ACHN (cell line): ENCODE measurements around the gene CPEB4.

ENCODE experiments used
- DNase-seq: peaks from one replicate; pipeline ENCODE4 v3.0.0-alpha.2; 2015
- in situ Hi-C: cut with HindIII; loops from 2 replicates; pipeline ENCODE4 v1.10.0; 2017; ENCODE audit warnings: low sequenced_read_pairs, low pct_ligation_motif_present, low pct_unique_long_range_greater_than_20kb

The CPEB4 gene

DNA sequence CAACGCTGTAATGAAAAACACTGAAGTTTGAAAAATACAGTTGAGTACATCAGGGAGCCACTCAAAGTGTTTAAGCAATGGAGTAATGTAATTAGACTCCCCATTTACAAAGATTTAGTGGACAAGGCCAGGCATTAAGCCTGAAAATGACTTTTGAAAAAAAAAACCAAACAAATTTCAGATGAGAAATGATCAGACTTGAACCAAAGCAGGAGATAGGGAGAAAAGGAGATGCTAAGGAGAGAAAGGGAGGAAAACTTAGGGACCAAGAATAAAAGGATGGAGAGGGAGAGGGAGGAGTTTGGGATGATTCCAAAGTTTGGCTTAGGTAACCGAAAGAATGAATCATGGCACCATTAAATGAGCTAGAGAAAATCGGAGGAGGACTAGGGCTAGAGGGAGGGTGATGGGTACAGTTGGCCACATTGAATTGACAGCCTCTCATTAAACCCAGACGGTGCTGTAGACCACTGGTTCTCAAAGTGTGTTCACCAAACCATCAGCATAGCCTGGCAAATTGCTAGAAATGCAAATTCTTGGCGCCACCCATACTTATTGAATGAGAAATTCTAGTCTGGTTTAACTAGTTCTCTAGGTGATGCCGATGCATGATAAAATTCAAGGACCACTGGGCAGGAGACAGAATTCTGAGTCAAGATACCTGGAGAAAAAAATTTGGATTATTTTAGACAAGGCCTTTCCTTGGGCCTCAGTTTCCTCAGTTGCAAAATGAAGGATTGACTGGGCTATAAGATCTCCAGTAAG is 6.2 kb upstream of the CPEB4 start:
- no peak for DNase-seq
- in situ Hi-C loops = no loop called here

DNA sequence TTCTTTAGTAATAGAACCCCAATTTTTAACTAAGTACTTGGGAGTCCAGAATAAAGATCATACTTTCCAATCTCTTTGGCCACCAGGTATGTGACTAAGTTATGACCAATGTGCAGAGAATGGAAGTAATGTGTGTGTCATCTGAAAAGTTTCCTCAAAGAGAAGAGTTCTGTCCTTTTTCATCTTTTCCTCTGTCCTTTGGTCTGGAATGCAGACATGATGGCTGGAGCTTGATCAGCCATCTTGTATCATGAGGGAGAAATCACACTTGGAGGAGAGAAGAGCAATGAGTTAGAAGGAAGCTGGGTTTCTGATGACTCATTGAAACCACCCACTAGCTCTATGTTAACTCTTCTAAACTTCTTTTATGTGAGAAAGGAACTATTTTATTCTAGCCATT is 5.5 kb upstream of the CPEB4 start:
- in situ Hi-C loops = no loop called here
- no peak for DNase-seq

DNA sequence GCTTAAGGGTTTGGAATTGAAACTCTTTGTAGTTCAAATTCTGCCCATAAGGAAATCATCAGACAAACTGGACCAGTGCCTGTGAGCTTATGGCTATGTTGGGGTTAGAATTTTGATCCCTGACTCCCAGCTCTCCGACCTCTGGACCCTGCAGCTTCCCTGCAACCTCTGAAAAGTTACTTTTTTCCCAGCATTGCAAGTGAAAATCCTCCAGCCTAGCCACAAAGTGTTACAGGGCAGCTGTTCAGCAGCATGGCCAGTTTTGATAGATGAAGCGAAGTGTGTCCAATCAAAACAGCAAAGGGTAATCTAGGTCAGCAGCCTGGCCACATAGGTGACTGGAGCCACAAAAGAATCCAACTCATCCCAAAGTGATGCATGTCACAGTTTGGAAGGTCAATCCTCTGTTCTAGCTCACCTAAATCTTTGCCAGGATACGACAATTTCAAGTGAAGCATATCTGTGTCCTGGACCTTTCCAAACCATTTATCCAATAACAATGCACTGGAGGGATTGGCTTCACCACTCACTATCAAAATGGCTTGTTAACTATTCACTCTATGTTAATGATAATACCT is 4.7 kb upstream of the CPEB4 start:
- in situ Hi-C loops = no loop called here
- DNase-seq = no peak

DNA sequence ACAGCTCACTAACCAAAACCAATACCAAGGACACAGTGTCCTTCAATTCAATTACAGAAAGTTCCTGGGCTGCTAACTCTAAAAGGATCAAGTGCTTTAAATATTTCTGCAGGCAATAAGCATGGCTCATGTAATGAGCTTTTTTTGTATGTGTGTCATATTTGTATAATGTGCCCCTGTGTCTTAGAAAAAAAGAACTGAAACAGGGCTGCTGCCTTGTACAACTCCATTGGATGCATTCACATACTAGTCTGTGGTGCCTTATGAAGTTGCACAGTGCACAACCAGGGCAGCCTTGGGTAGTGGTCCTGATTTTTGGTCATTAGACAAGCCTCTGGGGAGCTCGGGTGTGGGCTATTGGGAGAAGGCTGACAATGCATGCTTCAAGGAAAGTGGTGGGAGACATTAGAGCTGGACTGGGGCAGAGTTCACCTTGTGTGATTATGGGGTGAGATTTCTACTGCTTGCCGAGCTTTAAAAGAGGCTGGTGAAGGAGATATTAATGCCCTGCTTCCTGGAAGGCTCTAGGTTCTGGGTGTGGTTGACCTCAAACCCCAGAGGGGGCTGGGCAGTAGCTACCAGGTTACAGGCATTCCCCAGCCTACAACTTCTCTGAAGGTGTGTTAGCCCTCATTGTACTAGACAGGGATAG is 3.6 kb upstream of the CPEB4 start:
- in situ Hi-C loops = no loop called here
- no peak for DNase-seq

DNA sequence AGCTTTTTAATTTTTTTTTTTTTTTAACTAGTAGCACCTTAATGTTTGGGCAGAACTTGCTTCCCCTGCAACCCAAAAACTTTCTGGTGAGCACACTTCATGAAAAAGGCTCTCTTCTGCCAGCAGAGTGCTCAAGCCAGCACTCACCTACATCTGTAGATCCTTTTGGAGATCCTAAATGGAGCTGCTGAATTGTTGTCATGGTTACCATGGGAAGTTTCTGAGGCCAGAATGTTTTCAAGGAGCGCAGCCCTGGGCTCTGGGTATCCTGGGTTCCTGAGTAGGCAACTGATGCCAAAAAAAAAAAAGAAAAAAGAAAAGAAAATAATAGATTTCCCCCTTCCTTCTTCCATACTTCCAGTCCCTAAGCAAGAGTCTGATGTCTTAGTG is 3.1 kb upstream of the CPEB4 start:
- in situ Hi-C loops = no loop called here
- DNase-seq = no peak

DNA sequence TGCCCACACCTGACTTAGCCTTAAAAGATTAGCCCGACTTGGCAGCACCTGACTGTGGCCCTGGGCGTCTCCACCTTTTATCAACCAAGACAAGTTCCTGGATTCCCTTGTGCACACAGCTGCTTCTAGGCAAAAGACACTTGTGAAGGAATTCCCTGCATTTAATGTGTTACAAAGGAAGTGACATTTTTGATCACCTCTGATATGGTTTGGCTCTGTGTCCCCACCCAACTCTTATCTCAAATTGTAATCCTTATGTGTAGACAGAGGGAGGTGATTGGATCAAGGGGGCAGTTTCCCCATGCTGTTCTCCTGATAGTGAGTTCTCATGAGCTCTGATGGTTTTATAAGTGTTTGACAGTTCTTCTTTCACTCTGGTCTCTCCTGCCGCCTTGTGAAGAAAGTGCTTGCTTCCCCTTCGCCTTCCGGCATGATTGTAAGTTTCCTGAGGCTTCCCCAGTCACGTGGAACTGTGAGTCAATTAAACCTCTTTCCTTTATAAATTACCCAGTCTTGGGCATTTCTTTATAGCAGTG is 2.6 kb upstream of the CPEB4 start:
- DNase-seq = no peak
- in situ Hi-C loops = no loop called here

DNA sequence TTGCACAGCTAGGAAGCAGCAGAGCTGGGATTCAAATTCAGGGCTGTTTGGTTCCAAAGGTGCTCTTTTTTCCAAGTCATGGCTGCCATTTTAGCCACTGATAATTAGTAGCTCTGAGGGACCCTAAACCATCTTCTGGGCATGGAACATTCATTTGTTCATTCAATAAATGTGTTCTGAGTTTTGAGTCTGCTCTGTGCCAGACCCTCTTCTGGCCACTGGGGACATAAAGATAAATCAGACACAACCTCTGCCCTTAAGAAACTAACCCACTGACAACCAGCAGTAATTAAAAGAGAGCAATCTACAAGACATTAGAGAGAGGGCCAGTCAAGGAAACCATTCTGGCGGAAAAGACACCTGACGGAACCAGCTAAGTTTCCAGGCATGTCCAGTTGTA is 2.0 kb upstream of the CPEB4 start:
- no peak for DNase-seq
- in situ Hi-C loops = no loop called here

DNA sequence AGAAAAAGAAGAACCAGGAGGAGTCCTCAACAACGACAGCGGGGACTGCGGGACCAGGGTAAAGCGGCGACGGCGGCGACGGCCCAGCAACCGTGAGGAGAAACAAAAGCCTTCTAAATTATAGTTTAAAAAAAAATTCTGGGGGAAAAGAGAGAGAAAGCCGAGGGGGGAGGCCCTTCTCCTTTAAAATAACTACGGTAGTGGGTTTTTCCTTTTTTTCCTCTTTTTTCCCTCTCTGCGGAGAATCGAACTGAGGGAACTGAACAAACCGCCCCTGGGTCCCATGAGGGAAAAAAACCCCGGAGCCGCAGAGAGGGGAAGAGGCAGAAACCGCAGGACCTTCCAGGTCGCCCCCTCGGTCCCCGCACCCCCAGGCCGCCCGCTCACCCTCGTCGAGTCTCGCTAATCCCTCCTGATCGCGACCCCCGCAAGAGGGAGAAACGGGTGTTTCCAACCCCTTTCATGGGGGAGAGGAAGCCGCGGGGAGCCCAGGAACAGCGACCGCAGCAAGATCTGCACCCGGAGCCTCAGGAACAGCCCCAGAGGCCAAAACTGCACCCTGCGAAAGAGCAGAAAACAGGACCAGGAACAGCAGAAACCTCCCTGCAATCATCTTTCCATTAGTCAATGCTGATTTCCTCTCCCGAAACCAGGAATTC is 453 bp downstream of the CPEB4 start:
- in situ Hi-C loops = no loop called here
- DNase-seq = no peak

DNA sequence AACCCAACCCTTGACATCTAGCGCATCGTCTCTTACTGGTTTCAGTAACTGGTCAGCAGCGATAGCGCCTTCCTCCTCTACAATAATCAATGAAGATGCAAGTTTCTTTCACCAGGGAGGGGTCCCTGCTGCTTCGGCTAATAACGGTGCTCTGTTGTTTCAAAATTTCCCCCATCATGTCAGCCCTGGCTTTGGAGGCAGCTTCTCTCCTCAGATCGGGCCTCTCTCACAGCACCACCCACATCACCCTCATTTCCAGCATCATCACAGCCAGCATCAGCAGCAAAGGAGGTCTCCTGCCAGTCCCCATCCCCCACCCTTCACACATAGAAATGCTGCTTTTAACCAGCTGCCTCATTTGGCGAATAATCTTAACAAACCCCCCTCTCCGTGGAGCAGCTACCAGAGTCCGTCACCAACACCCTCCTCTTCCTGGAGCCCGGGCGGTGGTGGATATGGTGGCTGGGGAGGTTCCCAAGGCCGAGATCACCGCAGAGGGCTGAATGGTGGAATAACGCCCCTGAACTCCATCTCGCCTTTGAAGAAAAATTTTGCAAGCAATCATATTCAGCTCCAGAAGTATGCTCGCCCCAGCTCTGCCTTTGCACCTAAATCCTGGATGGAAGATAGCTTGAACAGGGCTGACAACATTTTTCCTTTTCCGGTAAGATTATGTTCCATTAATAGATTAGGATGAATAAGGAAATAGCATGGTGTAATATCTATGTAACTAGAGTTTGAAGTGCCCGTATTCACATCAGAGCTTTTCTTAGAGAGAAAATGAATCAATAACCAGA is 2.2 kb downstream of the CPEB4 start:
- DNase-seq = no peak
- in situ Hi-C loops = no loop called here

DNA sequence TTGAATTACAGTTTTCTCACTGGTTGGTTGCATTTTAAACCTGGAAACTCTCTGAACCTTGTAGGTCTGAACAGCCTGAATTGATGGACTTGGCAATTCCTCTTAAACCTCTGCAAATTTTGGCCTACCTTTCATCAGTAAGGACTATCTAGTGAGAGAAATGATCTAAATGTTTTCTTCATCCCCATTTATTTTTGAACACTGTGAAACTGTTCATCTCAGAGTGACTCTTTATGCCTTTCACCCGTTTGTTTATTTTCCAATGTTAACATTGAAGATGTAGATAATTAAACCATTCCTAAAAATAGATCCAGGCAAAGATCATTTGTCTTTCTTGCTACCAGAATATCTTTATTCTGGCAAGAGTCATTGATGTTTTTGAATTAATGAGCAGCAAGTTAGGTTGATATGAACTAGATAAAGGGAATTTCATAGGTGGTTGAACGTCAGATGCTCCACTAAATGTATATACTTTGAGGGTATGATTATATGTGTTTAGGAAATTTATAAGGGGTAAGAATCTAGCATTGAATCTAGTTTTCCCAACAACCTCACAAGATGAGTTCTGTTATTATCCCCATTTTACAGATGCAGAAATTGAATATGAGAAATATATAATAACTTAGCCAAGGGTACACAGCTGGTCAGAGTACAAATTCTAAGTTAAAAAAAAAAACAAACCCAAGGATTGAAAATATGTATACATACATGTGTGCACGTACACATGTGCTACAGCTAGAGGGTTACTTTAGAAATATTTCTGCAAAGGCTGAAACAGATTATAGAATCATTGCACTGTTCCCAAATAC is 3.4 kb downstream of the CPEB4 start:
- in situ Hi-C loops = no loop called here
- DNase-seq = no peak

DNA sequence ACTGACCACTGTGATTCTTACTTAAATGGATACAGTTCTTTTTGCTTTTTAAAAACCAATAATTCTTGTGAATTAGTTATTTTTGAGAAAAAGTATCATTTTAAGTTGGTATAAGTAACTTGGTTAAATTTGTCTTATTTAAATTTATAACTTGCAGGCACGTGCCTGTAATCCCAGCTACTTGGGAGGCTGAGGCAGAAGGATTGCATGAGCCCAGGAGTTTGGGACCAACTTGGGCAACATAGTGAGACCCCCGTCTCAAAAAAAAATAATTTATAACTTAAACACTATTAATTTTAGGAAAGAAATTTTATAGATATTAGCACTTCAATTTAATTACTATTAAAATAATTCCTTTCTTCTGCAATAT is 5.0 kb downstream of the CPEB4 start:
- DNase-seq = no peak
- in situ Hi-C loops = no loop called here

DNA sequence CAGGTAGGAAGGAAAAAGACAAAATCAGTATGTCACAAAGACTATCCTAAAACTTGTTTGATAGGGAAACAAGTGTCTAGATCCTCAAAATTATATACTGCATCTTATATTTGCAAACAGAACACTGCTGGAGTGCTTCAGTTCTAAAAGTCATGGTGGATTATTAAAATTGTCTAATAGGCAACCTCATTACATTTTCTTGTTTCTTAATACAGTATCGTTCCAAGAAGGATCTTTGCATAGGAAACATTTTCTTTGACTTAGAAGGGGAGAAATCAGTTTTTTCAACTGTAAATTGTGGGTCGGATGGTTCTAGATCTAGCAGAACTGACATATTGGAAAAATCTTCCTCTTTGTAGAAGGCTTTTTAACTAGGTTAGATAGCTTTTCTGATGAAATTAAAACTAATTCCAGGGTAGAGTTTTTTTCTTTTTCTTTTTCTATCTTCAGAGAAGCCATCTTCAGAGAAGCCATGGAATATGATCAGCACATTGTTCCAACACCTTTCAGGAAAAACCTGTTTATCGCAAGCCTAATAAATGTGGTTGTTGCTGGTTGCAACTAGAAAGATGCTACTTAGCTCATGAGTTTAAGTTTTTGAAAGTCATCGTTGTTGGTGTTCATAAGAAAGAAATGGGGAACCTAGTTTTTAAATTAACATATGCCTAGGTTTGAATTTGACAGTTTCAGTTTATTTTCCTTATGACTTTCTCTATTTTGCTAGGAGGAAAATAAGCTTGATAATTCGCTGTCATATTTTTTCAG is 7.4 kb downstream of the CPEB4 start:
- DNase-seq = no peak
- in situ Hi-C loops = no loop called here

DNA sequence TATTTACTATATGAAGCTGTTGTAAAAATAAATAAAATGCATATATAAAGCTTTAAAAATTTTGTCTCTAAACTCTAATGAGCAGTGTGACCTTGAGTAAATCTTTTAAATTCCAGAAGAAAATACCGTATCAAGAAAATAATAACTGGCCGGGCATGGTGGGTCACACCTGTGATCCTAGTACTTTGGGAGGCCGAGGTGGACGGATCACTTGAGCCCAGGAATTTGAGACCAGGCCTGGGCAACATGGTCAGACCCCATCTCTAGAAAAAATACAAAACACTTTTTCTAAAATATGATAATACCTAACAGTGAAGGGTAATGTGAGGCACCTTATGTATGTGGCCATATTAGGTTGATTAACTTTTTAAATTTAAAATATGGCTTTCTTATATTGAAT is 8.5 kb downstream of the CPEB4 start:
- in situ Hi-C loops = no loop called here
- no peak for DNase-seq

DNA sequence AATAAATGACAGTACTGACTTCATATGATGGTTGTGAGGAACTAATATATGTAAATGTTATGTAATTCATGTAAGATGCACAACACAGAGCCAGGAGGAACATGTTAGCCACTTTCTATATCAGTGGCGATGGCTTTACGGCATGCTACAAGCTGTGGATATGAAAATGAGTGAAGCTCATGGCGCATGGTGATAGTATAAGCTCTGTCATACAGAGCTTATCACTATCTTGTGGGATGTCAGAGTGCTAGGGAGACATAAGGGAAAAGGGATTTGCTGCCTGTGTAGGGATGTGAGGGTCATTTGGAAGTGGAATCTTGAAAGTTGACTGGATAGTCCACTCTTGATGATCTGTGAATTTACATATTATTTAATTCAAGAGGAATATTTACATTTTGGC is 13.6 kb downstream of the CPEB4 start:
- in situ Hi-C loops = no loop called here
- DNase-seq = no peak

DNA sequence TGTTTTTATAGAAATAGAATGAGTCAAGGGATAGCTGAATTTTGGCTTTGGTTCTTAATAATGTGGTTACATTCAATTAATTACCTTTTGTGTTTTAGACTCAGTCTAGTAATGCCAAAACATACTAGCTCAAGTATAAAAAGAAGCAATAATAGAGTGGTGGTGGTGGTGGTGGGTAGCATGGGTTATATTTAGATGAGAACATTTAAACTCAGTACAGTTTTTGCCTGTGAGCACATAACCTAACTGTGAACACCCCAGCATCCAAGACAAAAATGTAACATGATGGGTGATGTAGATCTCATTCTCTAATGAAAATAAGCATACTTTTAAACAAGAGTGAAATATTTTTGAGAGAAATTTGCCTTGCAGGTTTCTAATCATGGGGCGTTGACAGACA is 14.2 kb downstream of the CPEB4 start:
- DNase-seq = no peak
- in situ Hi-C loops = no loop called here

DNA sequence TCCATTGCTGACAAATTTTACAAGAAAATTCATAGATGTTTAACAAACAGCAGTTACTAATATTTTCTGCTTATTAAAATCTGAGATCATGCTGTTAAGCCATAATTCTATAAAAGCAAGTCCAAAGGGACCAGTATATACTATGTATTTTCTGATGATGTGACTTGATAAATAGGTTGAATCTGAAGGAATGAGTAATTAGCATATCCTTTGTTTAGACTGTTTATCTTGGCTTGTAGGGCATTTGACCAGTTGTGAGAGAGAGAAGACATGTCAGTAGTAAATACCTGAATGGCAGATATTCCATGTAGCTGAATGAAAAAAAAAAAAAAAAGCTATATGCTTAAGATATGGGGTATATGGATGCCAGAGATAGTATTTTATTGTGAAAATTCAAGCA is 14.6 kb downstream of the CPEB4 start:
- in situ Hi-C loops = no loop called here
- DNase-seq = no peak

DNA sequence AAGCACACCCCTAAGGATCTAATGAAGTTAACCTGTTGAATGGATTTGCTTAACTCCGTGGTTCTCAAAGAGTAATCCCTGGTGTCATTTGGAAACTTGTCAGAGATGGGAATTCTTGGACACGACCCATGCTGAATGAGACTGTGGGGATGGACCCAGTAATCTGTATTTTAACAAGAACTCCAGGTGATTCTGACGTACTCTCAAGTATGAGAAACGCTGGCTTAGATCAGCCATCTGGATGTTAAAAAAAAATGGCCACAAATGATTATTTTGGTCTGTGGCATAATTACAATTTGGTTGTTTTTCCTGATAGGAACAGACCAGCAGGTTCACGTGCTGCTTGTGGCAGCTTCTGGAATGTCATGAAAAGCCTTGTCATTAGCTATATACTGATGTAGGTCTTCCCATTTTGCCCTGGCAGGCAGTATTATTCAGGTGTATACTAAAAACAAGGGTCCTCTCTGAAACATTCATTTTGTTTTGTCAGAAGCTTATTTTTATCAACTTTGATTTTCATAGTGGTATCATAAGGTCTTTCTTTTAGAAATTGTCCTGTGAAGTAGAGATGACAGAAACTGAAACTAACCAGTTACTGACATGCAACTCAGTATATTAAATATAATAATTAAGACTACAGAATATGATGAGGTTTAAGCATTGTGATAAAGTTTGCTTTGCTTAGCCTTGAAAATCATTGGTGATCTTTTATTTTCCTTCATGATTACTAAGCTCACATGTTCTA is 15.4 kb downstream of the CPEB4 start:
- in situ Hi-C loops = no loop called here

More for the DNA sequence above, 15.4 kb downstream of the CPEB4 start:
- DNase-seq = no peak
